ENCODE measurements around the gene GRIA2.

GRCh38 chr4:157242871-157243270 is 22.3 kb downstream of the GRIA2 start:
- TF ChIP-seq CTCF (IDR thresholded peaks at IDR 0.05), result no peak
- TF ChIP-seq POLR2A (IDR thresholded peaks at IDR 0.05), result no peak
